Measurements from ENCODE around the gene PBX4.

DNA sequence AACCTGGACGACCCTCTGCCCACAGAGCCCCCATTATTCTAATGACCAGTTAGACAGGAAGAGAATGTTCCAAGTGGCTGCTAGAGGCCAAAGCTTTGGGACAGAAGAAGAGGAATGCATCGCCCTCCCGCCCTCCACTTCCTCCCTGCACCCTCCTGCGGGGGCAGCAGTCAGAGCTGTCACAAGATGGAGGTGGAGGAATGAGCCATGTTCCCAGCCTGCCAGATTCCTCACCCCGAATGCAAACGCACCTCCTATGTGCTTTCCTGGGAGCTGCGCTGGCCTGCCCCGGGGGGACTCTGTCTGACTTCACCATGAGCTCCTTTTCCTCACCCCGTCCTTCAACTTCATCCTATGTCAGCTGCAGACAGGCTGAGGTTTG lies 88.1 kb downstream of the PBX4 start:
- no peak for TF ChIP-seq POLR2A (IDR thresholded peaks at IDR 0.05)
- TF ChIP-seq, protein P1, sequence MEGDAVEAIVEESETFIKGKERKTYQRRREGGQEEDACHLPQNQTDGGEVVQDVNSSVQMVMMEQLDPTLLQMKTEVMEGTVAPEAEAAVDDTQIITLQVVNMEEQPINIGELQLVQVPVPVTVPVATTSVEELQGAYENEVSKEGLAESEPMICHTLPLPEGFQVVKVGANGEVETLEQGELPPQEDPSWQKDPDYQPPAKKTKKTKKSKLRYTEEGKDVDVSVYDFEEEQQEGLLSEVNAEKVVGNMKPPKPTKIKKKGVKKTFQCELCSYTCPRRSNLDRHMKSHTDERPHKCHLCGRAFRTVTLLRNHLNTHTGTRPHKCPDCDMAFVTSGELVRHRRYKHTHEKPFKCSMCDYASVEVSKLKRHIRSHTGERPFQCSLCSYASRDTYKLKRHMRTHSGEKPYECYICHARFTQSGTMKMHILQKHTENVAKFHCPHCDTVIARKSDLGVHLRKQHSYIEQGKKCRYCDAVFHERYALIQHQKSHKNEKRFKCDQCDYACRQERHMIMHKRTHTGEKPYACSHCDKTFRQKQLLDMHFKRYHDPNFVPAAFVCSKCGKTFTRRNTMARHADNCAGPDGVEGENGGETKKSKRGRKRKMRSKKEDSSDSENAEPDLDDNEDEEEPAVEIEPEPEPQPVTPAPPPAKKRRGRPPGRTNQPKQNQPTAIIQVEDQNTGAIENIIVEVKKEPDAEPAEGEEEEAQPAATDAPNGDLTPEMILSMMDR (IDR thresholded peaks at IDR 0.05 in 8 of 11, conservative IDR thresholded peaks at IDR 0.05 in 3 of 11), result no peak
